ENCODE results near the gene PCSK6.

GRCh38 chr15:101453123-101454120, 36.1 kb downstream of the PCSK6 start:
- no peak for TF ChIP-seq POLR2A (IDR thresholded peaks at IDR 0.05)
- TF ChIP-seq, protein P1, sequence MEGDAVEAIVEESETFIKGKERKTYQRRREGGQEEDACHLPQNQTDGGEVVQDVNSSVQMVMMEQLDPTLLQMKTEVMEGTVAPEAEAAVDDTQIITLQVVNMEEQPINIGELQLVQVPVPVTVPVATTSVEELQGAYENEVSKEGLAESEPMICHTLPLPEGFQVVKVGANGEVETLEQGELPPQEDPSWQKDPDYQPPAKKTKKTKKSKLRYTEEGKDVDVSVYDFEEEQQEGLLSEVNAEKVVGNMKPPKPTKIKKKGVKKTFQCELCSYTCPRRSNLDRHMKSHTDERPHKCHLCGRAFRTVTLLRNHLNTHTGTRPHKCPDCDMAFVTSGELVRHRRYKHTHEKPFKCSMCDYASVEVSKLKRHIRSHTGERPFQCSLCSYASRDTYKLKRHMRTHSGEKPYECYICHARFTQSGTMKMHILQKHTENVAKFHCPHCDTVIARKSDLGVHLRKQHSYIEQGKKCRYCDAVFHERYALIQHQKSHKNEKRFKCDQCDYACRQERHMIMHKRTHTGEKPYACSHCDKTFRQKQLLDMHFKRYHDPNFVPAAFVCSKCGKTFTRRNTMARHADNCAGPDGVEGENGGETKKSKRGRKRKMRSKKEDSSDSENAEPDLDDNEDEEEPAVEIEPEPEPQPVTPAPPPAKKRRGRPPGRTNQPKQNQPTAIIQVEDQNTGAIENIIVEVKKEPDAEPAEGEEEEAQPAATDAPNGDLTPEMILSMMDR (IDR thresholded peaks at IDR 0.05) = no peak

All from Peyer's patch (tissue), 4 donors.